HG02981 (cell line): ENCODE results near the gene NDUFAF8.

ENCODE experiments used
- ATAC-seq: cut with Tn5 transposase; IDR thresholded peaks from one replicate; pipeline ENCODE4 v1.9.1; 2021; ENCODE audit warnings: mild to moderate bottlenecking, moderate library complexity; ENCODE audit not compliant: unreplicated experiment

Gene NDUFAF8

DNA sequence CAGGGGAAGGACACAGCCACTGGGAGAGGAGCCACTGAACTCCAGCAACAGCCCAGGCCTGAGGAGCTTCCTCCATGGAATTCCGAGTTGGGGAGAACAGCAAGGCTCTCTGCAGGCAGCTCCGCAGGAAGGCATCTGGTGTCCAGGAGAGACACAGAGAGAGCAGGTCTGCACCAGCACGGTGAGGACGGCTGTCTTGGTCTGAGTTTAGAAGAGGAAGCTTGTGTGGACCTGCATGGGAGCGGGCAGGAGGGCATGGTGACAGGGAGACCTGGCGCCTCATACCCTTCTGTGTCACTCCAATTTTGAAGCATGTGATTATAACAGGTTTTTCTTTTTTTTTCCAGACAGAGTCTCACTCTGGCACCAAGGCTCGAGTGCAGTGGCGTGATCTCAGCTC, 49.6 kb downstream of the NDUFAF8 start:
- ATAC-seq = no peak

DNA sequence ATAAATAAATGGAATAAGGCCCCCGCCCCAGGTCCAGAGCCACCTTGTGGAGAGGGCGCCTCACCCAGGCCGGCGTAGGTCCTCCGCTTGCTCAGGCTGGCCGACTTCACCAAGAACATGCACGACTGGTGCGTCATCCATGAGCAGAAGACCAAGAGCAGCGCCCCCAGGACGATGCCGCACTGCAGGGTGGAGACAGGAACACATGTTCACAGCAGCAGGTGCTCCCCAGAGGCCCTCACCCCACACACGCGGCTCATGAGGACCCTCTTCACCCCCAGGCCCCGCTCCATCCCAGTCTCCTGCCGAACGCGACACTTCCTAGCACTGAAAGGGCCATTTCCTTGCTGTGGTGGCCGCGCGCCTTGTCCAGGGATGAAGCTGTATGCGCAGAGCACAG, 50.5 kb downstream of the NDUFAF8 start:
- ATAC-seq = no peak

DNA sequence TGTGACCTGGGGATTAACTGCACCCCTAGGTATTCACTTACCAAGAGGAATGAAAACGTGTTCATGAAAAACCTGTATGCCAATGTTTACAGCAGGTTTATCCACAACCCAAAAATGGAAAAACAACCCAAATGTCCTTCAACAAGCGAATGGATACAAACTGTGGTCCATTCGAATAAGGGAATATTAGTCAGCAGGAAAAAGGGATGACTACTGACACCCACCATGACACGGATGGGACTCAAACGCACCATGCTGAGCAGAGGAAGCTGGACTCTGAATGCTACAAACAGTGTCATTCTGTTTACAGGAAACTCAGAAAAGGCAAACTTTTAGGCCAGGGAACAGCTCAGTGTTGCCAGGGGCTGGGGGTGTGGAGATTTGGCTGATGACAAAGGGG, 51.1 kb downstream of the NDUFAF8 start:
- no peak for ATAC-seq
